NCI-H1105 (cell line): Measurements from ENCODE around the gene RAD51B.

Experiments
- DNase-seq: peaks from one replicate; lab custom pipeline; 2025; lab: John Stamatoyannopoulos, UW

RAD51B gene

DNA sequence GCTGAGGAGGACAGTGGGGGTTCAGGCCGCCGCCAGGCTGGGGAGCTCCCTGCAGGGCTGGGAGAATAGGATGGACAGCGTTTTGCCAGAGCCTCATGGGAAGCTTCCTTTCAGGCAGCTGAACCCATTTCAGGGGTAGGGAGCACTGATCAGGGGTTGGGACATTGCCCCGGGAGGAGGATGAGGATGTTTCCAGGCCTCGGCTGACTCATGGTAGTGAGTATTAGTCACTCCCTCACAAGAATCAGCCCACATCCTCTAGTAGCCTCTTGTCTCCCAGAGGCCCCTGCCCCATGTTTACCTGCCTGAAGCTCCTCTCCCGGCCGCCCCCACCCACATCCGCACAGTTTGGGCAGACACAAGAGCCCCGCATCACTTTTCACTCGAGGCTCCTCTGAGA lies 883.5 kb downstream of the RAD51B start:
- no peak for DNase-seq

DNA sequence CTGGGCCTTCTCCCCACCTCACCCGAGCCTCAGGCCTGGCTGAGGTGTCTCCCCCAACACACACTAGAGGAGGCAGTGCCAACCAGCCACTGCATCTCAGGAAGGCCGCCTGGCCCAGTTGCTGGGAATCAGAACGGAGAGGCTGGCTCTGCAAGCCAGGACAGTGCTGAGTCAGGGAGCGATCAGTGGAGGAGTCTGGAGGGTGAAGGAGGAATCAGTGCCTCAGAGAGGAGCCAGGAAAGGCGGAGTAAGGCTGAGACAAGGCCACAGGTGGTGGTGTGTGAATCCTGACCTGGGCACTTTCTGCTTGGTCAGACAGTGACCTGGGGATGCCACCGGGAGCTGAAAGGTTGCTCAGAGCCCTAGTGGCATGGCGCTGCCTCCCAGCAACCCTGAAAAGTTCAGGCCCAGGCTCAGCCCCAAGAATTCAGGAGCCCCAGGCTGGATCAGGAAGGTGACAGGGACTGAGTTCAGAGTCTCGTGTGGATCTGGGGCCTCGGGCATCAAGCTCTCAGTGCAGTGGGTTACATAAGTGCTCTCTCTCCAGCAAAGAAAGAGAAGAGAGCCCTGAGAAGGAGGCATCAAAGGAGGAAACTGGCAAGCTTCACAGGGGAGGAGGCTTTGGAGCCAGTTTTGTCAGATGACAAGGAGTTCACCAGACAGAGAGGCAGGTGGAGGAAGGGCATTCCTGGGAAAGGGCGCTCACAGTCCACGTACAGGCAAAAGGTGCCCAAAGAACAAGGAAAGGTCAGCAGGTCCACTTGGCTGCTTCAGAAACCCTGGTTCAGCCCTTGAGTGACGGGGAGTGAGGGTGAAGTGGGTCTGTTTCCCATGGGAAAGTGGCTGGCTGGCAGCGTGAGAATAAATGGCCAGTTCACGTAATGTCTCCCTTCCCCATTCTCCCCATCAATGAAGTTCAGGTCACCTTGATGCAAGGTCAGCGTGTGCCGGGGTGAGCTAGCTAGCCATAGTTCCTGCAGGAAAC lies 885.4 kb downstream of the RAD51B start:
- DNase-seq = no peak

DNA sequence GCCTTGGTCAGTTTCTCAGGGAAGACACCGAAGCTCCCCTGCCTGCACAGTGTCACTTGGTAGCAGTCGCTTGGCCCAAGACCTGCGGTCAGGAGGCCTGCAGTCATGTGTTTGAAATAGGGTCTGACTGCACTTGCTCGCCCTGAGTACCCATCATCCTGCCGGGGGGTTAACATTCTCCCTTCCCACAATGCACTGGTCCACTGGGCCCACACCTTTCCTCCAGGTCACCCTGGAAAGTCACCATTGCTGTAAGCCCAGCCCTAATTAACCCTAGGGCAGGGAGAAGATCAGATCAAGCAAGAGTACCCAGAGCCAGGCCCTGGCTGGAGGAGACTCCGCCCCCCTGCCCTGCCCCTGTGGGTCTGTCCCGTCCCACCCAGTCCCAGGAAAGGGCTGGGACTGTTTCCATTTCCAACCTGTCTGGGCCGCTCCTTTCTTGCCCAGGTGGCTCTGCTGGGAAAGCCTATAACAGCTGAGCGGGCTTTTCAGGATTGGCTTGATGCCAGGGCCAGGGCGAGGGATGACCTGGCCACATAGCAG lies 886.2 kb downstream of the RAD51B start:
- DNase-seq = no peak

DNA sequence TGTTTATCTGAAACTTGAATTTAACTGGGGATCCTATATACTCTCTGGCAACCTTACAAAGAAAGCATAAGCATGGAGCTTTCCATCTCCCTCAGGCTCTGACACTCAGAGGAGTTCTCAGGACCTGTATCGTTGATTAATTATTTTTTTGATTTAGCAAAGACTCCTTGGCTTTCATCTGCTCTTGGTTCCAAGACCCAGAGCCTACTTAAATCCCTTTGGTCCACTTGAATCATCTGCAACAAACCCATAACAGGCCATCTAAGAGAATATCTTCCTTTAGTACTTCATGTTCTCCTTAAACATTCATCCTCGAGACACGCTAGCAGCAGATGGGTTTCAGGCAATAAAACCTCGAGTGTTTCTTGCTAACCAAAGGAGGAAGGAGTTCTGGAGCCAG lies 887.9 kb downstream of the RAD51B start:
- no peak for DNase-seq

DNA sequence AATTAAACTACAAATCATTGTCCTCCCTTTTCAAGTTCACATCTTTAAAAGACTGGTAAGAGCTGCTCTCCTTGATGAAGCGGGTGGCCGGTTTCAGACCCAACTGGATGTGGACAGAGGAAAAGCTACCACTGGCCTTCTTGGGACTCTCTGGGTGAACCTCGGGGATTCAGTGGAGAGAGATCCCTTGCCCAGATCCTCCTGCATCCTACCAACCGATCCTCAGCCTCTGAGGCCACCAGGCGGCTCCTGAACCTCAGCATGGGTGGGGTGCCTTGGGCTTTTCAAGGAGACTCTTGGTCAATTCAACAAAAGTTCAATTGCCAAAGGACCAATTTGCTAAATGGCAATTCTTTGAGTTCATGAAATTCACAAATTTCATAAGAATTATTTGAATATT lies 888.8 kb downstream of the RAD51B start:
- no peak for DNase-seq

DNA sequence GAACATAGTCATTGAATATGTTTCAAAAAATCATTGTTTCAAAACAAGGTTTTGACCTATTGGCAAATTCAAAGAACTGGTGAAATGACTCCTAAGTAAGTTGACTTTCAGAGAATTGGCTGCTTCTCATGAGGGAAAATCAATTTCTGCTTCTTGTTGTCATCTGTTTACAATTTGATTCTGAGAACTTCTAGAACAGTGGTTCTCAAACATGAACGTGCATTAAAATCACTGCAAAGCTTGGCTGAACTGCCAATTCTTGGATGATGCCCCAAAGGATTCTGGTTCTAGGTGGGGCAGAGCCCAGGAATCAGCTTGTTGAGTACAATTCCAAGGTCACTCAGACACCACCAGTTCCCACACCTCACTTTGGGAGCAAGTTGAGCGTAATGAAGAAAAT lies 889.4 kb downstream of the RAD51B start:
- no peak for DNase-seq

DNA sequence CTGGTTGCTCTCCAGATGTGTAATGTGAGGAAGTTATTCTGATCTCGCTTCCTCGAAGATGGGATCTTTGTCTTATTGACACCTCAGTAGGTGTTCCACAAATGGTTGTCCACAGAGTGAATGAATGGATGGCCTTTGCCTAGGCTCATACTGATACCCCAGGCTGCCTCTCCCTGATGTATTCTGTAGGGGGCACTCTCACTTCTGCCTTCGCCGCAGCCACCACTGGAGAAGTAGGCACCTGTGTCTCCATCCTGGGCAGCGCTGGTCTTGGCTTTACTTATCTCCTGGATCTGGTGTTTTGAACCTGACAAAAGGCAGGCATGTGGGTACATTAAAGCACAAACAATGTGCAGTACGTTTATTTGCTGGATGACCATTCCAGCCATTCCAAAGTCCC lies 891.2 kb downstream of the RAD51B start:
- DNase-seq = no peak

DNA sequence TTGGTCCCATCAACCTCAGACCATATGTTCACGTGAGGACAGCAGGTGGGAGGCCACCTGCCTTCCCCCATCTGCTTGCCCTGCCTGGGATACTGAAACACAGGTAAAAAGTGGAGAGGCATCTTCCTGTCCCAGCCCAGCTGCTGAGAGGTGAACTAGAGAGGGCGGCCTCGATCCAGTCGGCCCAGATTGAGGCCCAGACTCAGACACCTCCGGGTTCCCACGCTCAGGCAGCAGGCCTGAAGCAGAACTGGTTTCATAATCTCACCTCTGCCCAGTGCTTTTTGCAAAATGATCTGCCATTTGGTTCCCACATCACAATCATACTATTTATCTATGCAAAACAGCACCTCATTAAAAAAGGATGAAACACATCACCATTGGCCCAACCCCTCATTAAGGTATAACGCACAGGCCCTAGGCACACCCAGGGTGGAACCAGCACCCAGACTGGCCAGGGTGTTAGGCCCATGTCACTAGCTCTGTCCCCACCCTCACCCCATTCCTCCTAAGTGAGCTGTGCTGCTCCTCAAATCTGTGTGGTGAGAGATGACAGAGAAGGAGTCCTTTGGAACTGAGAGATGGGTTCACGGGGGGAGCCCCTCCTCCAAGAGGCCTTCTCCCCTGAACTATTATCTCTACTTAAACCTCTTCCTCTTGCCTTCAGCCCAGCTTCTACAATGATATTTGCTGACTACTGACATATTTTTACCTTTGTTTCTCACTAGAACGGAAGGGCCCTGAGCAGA lies 892.2 kb downstream of the RAD51B start:
- no peak for DNase-seq

DNA sequence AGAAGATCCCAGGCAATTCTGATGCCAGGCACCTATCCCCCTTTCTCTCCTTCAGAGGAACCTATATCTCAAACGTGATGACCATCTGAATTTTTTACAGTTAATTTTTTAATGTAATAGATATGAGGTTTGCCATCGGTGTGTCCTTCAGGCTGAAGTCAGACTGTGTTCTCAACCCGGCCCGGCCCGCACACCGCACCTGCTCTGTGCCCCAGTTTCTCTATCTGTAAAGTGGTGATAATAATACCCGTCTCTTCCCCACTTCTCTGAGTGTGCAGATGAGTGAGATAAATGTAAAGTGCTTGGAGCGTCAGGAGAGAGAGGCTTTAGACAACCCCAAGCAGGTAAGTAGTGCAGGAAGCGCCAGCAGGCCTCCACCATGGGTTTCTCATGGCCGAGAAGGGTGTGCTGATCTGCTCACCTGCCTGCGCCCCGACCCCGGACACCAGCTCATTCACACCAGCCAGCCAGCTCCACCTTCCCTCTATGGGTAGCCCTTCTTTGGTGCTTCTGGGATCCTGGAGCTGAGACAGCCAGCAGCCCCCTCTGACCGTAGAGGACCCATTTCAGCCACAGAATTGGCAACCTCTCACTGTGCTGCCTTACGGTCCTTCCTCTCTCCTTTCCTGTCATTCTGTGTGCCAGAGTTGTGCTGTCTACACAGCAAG lies 893.3 kb downstream of the RAD51B start:
- no peak for DNase-seq

DNA sequence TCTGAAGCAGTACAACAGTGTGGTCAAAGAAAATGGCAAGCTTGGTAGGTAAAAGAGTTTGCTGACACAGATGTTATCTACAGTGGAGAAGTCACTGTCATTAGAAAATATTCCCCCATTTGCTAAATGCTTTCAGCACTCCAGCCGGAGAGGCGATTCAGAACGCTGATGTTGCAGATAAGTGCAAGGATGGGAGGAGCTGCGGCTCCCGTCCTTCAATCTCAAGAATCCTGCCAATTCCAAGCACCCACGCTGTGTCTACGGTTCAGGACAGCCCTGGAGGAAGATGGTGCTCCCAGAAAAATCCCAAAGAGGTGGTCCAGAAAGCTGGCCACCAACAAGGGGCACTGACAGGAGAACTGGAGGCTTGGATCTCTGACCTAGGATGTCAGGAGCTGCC lies 894.2 kb downstream of the RAD51B start:
- no peak for DNase-seq

DNA sequence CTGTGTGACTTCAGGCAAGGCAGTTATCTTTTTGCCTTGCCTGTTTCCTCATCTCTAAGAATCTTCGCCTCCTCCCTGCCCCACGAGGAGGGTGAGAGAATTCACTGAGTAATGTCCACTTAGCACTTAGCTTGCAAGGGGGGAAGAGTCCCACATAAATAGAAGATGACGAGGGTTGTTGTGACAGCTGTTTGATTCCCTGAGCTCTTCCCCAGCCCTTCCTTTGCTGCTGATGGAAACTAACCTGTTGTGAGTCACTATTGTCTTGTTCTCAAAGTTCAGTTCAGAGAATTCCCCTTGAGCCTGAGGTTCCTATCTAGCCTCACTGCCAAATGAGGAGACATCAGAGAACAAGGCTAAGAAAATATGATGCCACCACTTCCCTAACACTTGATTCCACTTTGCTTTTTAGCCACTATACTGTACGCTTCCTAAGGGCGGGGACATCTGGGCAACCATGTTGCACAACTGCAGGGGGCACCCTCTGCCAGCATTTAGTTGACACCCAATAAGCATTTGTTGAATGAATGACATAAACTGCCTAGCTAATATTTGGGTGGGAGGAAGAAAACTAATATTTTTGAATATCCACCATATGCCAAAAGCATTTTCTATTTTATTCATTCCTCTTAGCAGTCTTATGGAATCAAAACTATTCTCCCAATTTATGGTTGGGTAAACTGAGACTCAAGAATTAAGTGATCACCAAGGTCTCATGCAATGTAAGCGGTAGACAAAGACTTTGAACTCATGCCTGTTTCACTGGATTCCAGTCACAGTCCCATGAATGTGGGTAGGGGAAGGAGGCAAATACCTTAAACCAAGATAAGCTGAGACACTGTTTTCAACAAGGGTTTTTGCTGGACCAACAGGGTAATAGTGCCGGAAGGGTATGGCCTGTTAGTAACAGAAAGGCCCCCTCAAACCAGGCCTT lies 895.7 kb downstream of the RAD51B start:
- no peak for DNase-seq

DNA sequence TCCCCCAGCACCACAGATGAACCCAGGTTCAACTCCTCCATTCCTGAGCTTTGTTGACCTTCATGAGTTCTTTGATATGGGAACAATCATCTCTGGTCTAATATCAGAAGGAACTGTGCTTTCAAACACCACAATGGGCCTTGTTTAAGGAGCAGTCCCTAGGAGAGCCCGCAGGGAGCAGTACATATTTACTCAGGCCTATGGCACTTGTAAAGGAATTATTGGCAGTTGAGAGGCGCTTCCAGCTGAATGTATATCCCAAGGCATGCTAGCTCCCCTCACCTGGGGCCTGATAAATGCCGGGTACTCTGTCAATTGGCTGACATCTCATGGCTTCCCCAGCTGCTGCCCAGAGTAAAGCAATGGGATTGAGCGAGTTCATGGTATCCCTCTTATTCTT lies 897.1 kb downstream of the RAD51B start:
- no peak for DNase-seq

DNA sequence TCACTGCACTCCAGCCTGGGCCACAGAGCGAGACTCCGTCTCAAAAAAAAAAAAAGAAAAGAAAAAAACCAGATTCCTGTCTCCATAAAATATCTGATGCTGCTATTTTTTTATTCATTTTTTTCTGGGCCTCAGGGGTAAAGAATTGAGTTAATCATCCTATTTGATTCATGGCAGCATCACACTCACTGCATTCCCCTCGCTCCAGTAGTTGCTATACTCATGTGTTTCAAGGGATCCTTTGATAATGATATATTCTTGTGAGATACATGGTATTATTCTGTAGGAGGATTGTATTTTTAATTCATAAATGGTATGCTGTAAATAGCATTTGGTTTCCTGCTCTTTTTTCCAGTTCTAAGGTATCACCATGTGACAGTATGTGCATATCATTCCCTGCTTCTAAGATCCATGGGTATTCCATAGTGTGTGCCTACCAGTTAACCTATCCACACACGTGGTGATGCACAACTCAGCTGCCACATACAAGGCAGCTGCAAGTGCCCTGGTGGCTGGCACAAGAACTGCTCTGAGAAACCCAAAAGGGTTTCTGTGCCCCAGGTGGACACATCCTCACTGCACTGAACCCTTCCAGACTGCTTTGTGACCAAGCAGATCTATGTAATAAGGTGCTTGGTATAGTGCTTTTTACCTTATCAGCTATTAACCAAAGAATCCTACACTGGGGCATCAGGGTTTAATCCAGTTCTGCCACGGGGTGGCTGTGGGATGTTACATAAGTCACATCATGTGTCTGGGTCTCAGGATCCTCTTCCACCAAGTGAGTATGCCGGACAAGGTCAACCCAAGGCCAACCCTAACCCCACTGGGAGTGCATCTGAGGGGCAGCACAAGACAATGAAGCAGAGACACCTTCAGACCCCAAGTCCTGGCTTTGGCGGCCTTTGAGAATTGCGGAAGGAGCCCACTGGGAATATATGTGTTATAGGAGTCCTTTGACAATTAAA lies 898.7 kb downstream of the RAD51B start:
- no peak for DNase-seq

DNA sequence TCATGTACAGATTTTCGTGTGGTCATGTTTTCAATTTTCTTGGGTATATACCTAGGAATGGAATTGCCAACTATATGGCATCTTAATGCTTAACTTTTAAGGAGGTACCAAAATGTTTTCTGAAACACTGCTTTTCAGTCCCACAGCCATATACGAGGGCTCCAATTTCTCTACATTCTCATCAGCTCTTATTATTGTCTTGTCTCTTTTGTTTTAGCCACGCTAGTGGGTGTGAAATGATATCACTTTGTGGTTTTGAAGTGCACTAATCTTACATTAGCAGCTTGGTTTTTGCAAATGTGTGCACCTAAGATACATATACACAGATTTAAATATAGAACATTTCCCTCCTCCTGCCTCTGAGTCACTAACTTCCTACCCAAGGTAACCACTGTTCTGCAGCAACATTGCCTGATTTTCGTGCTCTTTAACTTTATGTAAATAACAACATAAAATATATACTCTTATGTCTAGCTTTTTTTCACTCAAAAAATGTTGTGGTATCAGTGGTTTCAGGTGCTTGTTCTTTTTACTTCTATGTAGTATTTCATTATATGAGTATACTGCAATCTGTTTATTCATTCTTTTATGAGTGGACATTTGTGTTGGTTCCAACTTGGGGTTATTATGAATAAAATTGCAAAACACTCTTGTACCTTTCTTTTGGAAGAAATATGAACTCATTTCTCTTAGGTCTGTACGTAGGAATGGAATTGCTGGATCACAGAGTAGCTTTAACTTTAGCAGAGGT lies 900.2 kb downstream of the RAD51B start:
- no peak for DNase-seq

DNA sequence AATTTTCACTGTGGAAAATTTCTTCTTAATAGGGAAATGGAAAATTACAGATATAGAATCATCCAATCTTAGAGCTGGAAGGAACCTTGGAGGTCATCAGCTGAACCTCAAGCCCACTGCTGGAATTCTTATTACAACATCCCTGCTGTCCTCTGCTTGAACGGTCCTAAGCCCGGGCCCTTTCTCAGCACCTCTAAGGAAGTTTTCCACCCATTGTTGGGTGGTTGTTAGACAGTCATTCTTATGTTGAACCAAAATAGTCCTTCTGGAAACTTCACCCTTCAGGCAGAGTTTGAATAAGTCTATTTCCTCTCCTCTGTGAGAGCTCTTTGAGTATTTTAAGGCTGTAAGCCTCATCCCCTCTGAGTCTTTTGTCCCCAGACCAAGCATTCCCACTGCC lies 902.6 kb downstream of the RAD51B start:
- DNase-seq = no peak

DNA sequence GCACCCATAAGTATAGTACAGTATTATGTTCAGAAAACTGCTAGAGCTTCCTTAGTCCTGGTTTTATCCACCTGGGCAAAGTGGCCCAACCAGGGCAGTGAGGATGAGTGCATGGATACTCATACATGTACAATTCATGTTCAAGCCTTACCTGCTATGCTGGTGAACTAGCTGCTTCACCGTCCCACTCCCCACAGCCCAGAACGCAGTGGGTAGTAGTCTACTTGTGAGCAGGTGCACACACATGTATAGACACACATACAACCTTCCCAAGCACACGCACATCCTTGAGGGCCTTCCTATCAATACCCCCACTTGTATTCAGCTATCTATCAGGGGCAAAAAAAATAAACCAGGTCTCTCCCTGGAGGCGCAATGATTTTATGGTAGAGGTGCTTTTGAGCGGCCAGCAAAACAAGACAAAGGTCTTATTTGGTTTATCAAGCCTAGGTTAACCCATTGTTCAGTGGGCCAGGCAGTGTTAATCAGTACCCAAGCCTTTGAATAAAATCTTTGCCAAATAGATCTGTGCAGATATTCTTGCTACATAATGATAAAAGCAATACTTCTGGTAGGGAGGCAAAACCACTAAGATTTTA lies 903.5 kb downstream of the RAD51B start:
- DNase-seq = no peak

DNA sequence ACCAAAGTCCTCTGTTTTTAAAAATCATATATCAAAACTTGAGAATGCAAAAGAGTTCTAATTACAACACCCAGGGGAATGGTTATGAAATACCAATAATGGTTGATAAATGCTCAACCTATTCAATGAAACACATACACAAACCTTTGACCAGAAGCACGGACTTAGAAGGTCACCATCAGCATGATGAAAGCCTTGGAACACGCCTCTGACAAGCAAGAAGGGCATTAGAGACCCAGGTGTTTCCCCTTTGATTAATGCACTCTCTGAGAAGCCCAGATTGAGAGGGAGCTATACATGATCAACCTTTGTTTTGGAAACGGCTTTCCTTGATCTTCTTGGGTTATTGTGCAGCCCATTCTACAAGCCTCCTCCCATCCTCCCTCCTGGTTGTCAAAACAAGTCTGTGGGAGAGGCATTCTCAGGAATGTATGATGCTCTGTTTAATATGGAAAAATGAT lies 904.3 kb downstream of the RAD51B start:
- DNase-seq = no peak

DNA sequence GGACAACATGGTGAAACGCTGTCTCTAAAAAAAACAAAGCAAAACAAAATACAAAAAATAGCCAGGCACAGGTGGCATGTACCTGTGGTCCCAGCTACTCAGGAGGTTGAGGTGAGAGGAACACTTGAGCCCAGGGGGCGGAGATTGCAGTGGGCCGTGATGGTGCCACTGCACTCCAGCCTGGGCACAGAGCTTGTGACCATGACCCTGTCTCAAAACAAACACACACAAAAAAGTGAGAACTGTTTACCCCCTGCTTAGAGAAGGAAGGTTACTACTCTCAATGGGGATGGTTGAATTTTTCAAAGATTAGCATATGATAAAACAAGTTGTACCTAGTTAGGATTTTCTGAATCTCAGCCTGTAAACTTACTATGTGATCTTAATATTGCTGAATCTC lies 905.3 kb downstream of the RAD51B start:
- DNase-seq = no peak
